ENCODE results near the gene SH2D4B. TPM values are rescaled to one million over a fixed set of nuclear protein-coding genes. Genes with fewer than 3 reads are reported as not detected.
"Not testable (repeated sequence)": the region's sequence is repeated elsewhere in the genome, so short reads cannot be mapped to it uniquely, and the experiment has no call there.

Gene SH2D4B
- total RNA-seq, 2 donors from 2014 or later, result 0.12 TPM; not detected in 1

GRCh38 chr10:80542053-80542452 is 4.4 kb downstream of the SH2D4B start:
- peak; percentile 49 for DNase-seq (ENCODE audit: low spot score)
- no peaks in the 10 kb centered on the region for H3K9me3 ChIP-seq
- H3K4me3 ChIP-seq, result no peak overlapping the region
- TF ChIP-seq, protein P1, sequence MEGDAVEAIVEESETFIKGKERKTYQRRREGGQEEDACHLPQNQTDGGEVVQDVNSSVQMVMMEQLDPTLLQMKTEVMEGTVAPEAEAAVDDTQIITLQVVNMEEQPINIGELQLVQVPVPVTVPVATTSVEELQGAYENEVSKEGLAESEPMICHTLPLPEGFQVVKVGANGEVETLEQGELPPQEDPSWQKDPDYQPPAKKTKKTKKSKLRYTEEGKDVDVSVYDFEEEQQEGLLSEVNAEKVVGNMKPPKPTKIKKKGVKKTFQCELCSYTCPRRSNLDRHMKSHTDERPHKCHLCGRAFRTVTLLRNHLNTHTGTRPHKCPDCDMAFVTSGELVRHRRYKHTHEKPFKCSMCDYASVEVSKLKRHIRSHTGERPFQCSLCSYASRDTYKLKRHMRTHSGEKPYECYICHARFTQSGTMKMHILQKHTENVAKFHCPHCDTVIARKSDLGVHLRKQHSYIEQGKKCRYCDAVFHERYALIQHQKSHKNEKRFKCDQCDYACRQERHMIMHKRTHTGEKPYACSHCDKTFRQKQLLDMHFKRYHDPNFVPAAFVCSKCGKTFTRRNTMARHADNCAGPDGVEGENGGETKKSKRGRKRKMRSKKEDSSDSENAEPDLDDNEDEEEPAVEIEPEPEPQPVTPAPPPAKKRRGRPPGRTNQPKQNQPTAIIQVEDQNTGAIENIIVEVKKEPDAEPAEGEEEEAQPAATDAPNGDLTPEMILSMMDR (IDR thresholded peaks at IDR 0.05), result no peak
- H3K27me3 ChIP-seq, result no peaks in the 10 kb centered on the region
- H3K36me3 ChIP-seq, result no peaks in the 10 kb centered on the region
- H3K4me1 ChIP-seq, result no peaks in the 10 kb centered on the region
- H3K27ac ChIP-seq, result no peak overlapping the region

DNA sequence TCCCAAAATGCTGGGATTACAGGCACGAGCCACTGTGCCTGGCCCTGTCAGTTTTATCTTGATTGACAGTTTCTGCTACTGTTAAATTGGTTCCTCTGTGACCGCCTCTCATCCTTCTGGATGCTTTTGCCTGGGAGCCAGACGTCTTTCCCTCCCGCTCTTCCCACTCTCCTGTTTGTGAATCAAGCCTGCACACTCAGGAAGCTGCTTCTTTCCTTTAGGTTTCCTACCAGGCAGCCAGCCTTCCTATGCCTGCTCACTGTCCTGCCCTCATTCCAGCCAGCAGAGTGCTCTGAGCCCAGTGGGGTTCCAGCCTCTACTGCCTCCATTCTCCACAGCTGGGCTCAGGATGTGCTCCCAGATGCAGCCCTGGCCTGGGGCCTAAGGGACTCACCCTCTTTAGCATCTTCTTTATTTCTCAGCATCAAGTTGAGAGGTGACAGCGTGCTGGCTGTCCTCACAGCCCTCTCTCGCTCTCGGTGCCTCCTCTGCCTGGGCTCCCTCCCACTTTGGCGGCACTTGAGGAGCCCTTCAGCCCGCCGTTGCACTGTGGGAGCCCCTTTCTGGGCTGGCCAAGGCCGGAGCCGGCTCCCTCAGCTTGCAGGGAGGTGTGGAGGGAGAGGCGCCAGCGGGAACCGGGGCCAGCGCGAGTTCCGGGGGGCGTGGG is 5.1 kb downstream of the SH2D4B start:
- Histone ChIP-seq H3K4me1 (no peaks in the 10 kb centered on the region), H3K9me3 (no peaks in the 10 kb centered on the region), H3K4me3 (no peak overlapping the region), H3K27ac (no peak overlapping the region), H3K27me3 (no peaks in the 10 kb centered on the region), H3K36me3 (no peaks in the 10 kb centered on the region)
- no peak for DNase-seq (ENCODE audit: low spot score)
- TF ChIP-seq, protein P1 (IDR thresholded peaks at IDR 0.05), result no peak

DNA sequence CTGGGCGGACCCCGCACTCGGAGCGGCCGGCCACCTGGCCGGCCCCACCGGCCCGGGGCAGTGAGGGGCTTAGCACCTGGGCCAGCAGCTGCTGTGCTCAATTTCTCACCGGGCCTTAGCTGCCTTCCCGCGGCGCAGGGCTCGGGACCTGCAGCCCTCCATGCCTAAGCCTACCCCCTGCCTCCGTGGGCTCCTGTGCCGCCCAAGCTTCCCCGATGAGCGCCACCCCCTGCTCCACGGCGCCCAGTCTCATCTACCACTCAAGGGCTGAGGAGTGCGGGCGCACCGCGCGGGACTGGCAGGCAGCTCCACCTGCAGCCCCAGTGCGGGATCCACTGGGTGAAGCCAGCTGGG is 5.6 kb downstream of the SH2D4B start:
- not testable (repeated sequence) for H3K4me3 ChIP-seq; H3K4me1 ChIP-seq; H3K27ac ChIP-seq; H3K36me3 ChIP-seq; H3K27me3 ChIP-seq; DNase-seq (ENCODE audit: low spot score); H3K9me3 ChIP-seq

DNA sequence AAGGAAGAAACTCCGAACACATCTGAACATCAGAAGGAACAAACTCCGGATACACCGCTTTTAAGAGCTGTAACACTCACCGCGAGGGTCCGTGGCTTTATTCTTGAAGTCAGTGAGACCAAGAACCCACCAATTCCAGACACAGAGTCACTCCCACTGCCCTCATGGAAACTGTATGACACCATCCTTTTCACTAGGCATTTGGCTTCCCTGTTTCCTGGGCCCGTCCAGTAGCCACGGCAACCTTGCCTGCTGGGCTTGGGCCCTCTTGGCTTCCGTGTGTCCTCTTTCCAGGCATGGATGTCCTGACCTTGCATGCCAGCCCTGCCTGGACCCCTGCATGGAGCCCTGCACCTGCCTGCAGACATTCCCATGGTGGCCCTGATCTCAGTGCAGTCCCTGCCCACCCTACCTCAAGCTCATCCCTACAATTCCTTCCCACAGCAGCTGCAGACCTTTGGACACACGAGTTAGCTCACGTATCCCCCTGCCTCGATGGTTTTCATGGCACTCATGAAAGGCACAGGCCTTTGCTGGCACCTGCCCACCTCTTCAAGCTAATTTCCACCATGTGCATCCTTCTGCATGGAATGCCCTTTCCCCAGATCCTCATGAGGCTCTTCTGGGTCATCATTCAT is 6.7 kb downstream of the SH2D4B start:
- H3K9me3 ChIP-seq, result no peaks in the 10 kb centered on the region
- no peak overlapping the region for H3K4me3 ChIP-seq
- H3K27ac ChIP-seq, result no peak overlapping the region
- TF ChIP-seq, protein P1 (IDR thresholded peaks at IDR 0.05), result no peak
- no peaks in the 10 kb centered on the region for H3K36me3 ChIP-seq
- no peaks in the 10 kb centered on the region for H3K4me1 ChIP-seq
- no peak for DNase-seq (ENCODE audit: low spot score)
- H3K27me3 ChIP-seq, result no peaks in the 10 kb centered on the region

GRCh38 chr10:80545258-80545881 is 7.7 kb downstream of the SH2D4B start:
- TF ChIP-seq, protein P1 (IDR thresholded peaks at IDR 0.05), result no peak

DNA sequence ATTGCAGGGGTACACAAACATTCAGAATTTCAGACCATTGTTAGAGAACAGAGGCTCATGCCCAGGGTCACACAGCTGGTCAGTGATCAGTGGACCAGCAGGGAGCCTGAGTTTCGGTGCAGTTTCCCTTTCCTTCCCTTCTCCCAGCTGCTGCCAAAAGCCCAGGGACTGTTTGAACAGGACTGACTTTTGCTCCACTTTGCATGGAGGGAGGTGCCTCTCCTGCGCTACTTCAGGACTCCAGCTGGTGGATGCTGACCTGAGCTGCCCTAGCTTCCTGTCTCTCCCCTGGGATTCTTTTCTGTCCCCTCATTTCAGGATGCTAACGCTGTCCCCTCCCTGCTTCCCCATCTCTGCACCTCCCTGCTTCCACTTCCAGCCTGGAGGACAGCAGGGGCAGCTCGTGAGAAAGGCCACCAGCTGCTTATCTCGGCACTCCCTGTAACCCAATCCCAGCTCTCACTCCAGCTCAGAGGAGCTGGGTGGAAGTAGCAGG is 14.5 kb downstream of the SH2D4B start:
- Histone ChIP-seq H3K4me1 (peaks cover 0 to 10% of the 10 kb centered on the region in 2 donors), H3K27me3 (no peaks in the 10 kb centered on the region), H3K9me3 (no peaks in the 10 kb centered on the region), H3K36me3 (no peaks in the 10 kb centered on the region), H3K27ac (no peak overlapping the region), H3K4me3 (no peak overlapping the region)
- TF ChIP-seq, protein P1 (IDR thresholded peaks at IDR 0.05), result no peak
- peak; percentile 40 for DNase-seq (ENCODE audit: low spot score)

More at GRCh38 chr10:80545258-80545881, 7.7 kb downstream of the SH2D4B start:
- no peaks in the 10 kb centered on the region for H3K4me1 ChIP-seq
- no peaks in the 10 kb centered on the region for H3K9me3 ChIP-seq
- no peak overlapping the region for H3K4me3 ChIP-seq
- DNase-seq (ENCODE audit: low spot score), result peak; percentile 23
- no peaks in the 10 kb centered on the region for H3K27me3 ChIP-seq
- H3K36me3 ChIP-seq, result no peaks in the 10 kb centered on the region
- no peak overlapping the region for H3K27ac ChIP-seq

Data from right atrium auricular region (tissue), 2 donors.